Fibroblast of lung (primary cell): Measurements from ENCODE around the gene SUN5. TPM values are rescaled to one million over a fixed set of nuclear protein-coding genes. Genes with fewer than 3 reads are reported as not detected.

Experiments
- DNase-seq, 2 donors: peaks; one replicate each; pipeline versions ENCODE4 v3.0.0 to v3.0.0-alpha.2; 2010; ENCODE audit warnings: low read depth in 2 of 2
- H2AFZ ChIP-seq: 2 replicates; pipeline ENCODE4 v1.5.1; 2012; ENCODE audit warnings: low read length, control low read depth, inconsistent platforms
- H3K27ac ChIP-seq: 2 replicates; pipeline ENCODE4 v1.5.1; 2011; ENCODE audit warnings: low read length, control low read depth; ENCODE audit not compliant: insufficient read depth
- H3K27me3 ChIP-seq: 2 replicates; pipeline ENCODE4 v1.5.1; 2011; ENCODE audit warnings: mild to moderate bottlenecking, low read length; ENCODE audit not compliant: control insufficient read depth, insufficient read depth
- H3K36me3 ChIP-seq: 2 replicates; pipeline ENCODE4 v1.5.1; 2011; ENCODE audit warnings: low read length; ENCODE audit not compliant: control insufficient read depth, insufficient read depth
- H3K4me1 ChIP-seq: 2 replicates; pipeline ENCODE4 v1.5.1; 2011; ENCODE audit warnings: low read length; ENCODE audit not compliant: control insufficient read depth, insufficient read depth; ENCODE audit errors: extremely low read depth
- H3K4me2 ChIP-seq: 2 replicates; pipeline ENCODE4 v1.5.1; 2011; ENCODE audit warnings: low read length, control low read depth; ENCODE audit not compliant: insufficient read depth; ENCODE audit errors: extremely low read depth
- H3K4me3 ChIP-seq, 4 experiments: fragments of 200-600 bp in 1 of 4; sonication (generic) in 1 of 4; replicated peaks in 1 of 4; 2 replicates each; pipeline ENCODE4 v1.5.1; 2011 to 2016; ENCODE audit warnings: low read length in 4 of 4, low read depth in 3 of 4, mild to moderate bottlenecking in 3 of 4, control low read depth in 2 of 4, inconsistent platforms in 1 of 4, mixed read lengths in 1 of 4; ENCODE audit not compliant: insufficient read depth in 1 of 4; ENCODE audit errors: control extremely low read depth in 1 of 4
- H3K79me2 ChIP-seq: 2 replicates; pipeline ENCODE4 v1.5.1; 2012; ENCODE audit warnings: mild to moderate bottlenecking, low read length, inconsistent platforms; ENCODE audit not compliant: control insufficient read depth, insufficient read depth
- H3K9ac ChIP-seq: 2 replicates; pipeline ENCODE4 v1.5.1; 2011; ENCODE audit warnings: mild to moderate bottlenecking, low read length, control low read depth; ENCODE audit not compliant: insufficient read depth
- H3K9me3 ChIP-seq: 2 replicates; pipeline ENCODE4 v1.5.1; 2012; ENCODE audit warnings: low read depth, low read length; ENCODE audit not compliant: control insufficient read depth, insufficient read depth
- H4K20me1 ChIP-seq: 2 replicates; pipeline ENCODE4 v1.5.1; 2011; ENCODE audit warnings: low read length; ENCODE audit not compliant: control insufficient read depth, insufficient read depth; ENCODE audit errors: extremely low read depth
- EZH2 ChIP-seq: IDR thresholded peaks from 2 replicates; pipeline ENCODE4 v1.5.1; 2012; ENCODE audit warnings: low read length, control low read depth, mild to moderate bottlenecking; ENCODE audit errors: missing control alignments
- polyA plus RNA-seq, 2 donors: library from polyadenylated mRNA; depleted of rRNA in 1 of 2; stranded (reverse) in 1 of 2; unstranded in 1 of 2; fragments of >200 nt; gene quantifications; 2 replicates each; pipeline ENCODE4 v1.2.1, GENCODE V29; 2011 to 2012; ENCODE audit warnings: missing spikeins in 1 of 2
- total RNA-seq: library from RNA; depleted of rRNA; stranded (reverse); fragments of >200 nt; gene quantifications from 2 replicates; pipeline ENCODE4 v1.2.1, GENCODE V29; 2014
- TF ChIP-seq, protein P1 (sequence below), 2 donors: IDR thresholded peaks in 1 of 2; conservative IDR thresholded peaks in 1 of 2; 1 replicate in 1 of 2; 2 replicates in 1 of 2; pipeline ENCODE4 v1.5.1; 2011 to 2012; ENCODE audit warnings: low read length in 2 of 2, control low read depth in 1 of 2, inconsistent platforms in 1 of 2, low read depth in 1 of 2, mild to moderate bottlenecking in 1 of 2

SUN5 gene
- total and polyA plus RNA-seq, 2 donors (not counting 1 experiment from before 2014, with no cell fraction given) = not detected

DNA sequence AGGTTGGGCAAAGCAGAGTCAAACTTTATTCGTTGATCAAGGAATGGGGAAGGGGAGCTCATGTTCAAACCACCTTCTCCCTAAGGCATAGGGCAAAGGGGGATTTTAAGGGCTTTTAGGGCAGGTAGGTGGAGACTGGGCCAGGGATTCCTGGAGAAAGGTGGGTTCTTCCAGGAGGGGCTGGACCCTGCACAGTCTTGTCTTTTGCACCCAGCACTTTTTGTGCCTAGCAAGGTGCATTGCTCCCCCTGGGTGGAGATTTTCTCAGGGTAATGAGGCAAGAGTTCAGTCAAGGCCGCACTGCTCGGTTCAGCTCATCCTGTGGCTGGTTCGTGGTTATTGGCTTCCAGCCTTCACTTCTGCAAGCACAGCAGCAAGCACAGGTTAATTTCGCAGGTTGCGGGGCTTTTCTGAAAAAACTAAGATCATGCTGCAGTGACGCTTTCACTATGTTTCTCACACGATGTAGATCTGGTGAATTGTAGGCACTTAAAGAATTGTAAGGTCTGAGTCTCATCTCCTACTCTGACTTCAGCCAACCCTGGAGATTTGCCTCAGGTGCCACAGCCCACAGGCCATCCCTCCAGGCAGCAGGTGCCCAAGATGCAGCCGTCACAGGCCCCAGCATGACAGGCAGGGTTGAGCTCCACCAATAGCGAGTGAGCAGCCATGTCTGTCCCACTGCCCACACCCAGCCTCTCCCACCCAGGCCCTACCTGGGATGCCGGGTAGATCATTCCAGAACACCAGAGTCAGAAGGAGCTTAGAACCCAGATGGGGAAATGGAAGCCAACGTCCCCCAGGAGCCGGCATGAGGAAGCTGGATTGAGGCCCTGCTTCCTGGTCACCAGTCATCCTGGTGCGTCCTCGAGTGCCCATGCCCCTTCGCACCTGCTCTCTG lies 37.1 kb downstream of the SUN5 start:
- no peak for TF ChIP-seq EZH2
- TF ChIP-seq, protein P1, sequence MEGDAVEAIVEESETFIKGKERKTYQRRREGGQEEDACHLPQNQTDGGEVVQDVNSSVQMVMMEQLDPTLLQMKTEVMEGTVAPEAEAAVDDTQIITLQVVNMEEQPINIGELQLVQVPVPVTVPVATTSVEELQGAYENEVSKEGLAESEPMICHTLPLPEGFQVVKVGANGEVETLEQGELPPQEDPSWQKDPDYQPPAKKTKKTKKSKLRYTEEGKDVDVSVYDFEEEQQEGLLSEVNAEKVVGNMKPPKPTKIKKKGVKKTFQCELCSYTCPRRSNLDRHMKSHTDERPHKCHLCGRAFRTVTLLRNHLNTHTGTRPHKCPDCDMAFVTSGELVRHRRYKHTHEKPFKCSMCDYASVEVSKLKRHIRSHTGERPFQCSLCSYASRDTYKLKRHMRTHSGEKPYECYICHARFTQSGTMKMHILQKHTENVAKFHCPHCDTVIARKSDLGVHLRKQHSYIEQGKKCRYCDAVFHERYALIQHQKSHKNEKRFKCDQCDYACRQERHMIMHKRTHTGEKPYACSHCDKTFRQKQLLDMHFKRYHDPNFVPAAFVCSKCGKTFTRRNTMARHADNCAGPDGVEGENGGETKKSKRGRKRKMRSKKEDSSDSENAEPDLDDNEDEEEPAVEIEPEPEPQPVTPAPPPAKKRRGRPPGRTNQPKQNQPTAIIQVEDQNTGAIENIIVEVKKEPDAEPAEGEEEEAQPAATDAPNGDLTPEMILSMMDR (conservative IDR thresholded peaks at IDR 0.05 in 1 of 2, IDR thresholded peaks at IDR 0.05 in 1 of 2; ENCODE audit: low read depth in 1 of 2, low read length in 2 of 2) = no peak
- no peak overlapping the region for H3K4me3 ChIP-seq
- H3K4me1 ChIP-seq = no peaks in the 10 kb centered on the region
- no peaks in the 10 kb centered on the region for H3K79me2 ChIP-seq
- H4K20me1 ChIP-seq = no peaks in the 10 kb centered on the region
- H3K36me3 ChIP-seq = no peaks in the 10 kb centered on the region
- no peak overlapping the region for H2AFZ ChIP-seq
- no peaks in the 10 kb centered on the region for H3K27me3 ChIP-seq
- H3K27ac ChIP-seq = no peak overlapping the region
- DNase-seq = no peak
- H3K4me2 ChIP-seq = no peak overlapping the region
- no peaks in the 10 kb centered on the region for H3K9me3 ChIP-seq
- no peak overlapping the region for H3K9ac ChIP-seq

DNA sequence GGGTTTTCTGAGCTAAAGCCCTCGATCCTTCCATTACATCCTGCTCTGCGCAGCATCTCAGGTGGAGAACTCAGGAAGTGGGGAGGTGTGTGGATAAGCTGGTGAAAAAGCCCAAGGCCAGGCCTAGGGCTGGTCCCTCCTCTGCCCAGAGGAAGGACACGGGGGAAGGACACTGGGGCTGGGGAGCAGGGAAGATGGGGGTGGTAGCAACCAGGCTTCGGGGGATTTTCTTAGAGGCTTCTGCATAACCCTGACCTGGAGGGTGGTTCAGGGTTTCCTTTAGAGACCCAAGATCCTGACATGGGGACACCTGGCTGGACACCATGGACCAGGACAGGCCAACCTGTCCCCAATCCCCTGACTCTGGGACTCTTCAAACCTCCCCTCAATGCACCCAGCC lies 37.9 kb downstream of the SUN5 start:
- Histone ChIP-seq H3K4me3 (no peak overlapping the region), H3K27me3 (no peaks in the 10 kb centered on the region)

More for the DNA sequence above, 37.9 kb downstream of the SUN5 start:
- no peak for DNase-seq
- Histone ChIP-seq H4K20me1 (no peaks in the 10 kb centered on the region), H3K27ac (no peak overlapping the region), H3K9ac (no peak overlapping the region), H3K9me3 (no peaks in the 10 kb centered on the region), H3K4me1 (no peaks in the 10 kb centered on the region), H3K4me2 (no peak overlapping the region), H3K79me2 (no peaks in the 10 kb centered on the region), H2AFZ (no peak overlapping the region), H3K36me3 (no peaks in the 10 kb centered on the region)
- TF ChIP-seq, protein P1 (conservative IDR thresholded peaks at IDR 0.05 in 1 of 2, IDR thresholded peaks at IDR 0.05 in 1 of 2; ENCODE audit: low read depth in 1 of 2, low read length in 2 of 2) = no peak
- no peak for TF ChIP-seq EZH2
